Measurements from ENCODE around the gene TBCD.
"Not testable (repeated sequence)": the region's sequence is repeated elsewhere in the genome, so short reads cannot be mapped to it uniquely, and the experiment has no call there.

Gene TBCD

GRCh38 chr17:82729479-82730260 is 22.2 kb upstream of the TBCD start:
- DNase-seq, result no peak

DNA sequence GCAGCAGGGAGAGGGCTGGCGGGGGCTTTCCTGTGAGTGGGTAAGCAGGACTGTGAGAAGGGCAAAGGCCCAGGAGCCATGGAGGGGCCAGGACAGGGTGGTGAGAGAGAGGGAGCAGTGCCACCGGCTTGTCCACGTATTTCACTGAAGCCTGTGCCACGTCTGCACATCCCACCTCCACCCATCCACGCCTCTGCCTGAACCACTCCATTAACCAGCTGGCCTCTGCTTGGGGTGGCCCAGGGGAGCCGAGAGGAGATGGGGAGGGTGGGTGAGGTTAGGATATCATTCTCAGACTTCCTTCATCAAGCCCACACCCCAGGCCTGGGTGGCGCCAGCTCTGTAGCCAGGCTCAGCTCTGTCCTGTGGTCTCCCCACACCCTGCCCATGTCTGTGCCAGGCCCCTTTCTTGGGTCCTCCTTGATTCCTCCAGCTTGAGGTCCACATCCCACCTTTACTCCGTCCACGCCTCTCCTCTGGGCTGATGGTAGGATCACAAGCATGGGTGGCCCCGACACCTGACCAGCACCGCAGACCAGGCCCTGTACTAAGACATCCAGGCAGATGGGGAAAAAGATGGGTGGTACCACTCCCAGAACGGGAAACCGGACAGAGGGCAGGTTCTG is 19.6 kb upstream of the TBCD start:
- DNase-seq, result no peak

DNA sequence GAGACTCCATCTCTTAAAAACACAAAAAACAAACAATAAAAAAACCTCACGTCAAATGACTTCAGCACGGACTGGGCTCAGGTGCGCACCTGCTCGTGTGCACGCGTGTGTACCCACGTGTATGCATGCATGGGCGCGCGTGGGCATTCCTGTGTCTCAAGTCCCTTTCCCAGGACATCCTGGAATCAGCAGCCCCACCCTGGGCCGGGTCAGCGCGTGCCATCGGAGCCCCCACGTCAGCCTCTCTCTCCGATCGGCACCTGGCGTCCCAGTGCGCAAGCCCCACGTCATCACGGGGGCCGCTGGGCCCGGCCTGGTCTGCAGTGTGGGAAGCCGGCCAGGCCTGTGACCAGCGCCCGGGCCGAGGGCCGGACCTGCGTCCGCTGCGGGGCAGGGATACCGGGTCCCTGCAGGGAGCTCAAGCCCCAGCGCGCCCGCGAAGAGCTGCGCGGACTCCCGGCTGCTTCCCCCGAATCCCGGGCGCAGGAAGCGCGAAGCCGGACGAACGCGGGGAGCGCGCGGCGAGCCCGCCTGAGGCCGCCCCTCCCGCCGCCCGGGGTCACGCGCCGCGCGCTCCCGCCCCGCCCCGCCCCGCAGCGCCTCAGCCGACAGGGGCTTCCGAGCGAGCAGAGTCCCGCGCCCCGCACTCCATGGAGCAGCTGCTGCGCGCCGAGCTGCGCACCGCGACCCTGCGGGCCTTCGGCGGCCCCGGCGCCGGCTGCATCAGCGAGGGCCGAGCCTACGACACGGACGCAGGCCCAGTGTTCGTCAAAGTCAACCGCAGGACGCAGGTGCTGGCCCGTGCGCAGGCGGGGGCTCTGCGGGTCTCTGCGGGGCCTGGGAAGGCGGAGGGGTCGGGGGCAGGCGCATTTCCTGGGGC is 16.6 kb upstream of the TBCD start, which contains the start of gene FN3K:
TSS of gene FN3K (plus strand) at position 629 of the 880 bp plus-strand sequence. CDS start at position 651, 22 bp downstream.
- peak in 1 of 2 experiments; percentile 45 for DNase-seq

GRCh38 chr17:82736511-82737185 is 15.2 kb upstream of the TBCD start:
- no peak for DNase-seq

GRCh38 chr17:82737967-82738877 is 13.6 kb upstream of the TBCD start:
- no peak for DNase-seq

- DNase-seq, result no peak
Observed at GRCh38 chr17:82740906-82741759, 10.7 kb upstream of the TBCD start.

GRCh38 chr17:82743344-82744219 is 8.3 kb upstream of the TBCD start:
- no peak for DNase-seq

DNA sequence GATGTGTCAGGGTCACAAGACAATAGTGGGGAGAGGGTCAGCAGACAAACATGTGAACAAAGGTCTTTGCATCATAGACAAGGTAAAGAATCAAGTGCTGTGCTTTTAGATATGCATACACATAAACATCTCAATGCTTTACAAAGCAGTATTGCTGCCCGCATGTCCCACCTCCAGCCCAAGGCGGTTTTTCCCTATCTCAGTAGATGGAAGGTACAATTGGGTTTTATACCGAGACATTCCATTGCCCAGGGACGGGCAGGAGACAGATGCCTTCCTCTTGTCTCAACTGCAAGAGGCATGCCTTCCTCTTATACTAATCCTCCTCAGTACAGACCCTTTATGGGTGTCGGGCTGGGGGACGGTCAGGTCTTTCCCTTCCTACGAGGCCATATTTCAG is 7.1 kb upstream of the TBCD start:
- not testable (repeated sequence) for DNase-seq

GRCh38 chr17:82745524-82745923 is 6.3 kb upstream of the TBCD start:
- no peak for DNase-seq

DNA sequence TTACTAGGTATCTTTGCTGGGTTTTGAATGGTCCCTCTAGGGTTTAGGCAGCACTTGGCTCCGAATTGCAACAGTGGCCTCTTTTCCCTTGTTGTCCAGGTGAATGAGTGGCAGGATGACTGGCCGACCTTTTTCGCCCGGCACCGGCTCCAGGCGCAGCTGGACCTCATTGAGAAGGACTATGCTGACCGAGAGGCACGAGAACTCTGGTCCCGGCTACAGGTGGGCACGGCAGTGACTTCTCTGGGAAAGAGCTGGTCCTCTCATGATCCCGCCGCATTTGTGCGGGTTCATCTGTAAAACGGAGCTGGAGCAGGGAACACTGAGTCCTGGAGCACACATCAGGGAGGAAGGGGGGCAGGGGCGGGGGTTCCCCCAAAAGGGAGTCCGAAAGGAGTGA is 3.1 kb upstream of the TBCD start:
- no peak for DNase-seq

DNA sequence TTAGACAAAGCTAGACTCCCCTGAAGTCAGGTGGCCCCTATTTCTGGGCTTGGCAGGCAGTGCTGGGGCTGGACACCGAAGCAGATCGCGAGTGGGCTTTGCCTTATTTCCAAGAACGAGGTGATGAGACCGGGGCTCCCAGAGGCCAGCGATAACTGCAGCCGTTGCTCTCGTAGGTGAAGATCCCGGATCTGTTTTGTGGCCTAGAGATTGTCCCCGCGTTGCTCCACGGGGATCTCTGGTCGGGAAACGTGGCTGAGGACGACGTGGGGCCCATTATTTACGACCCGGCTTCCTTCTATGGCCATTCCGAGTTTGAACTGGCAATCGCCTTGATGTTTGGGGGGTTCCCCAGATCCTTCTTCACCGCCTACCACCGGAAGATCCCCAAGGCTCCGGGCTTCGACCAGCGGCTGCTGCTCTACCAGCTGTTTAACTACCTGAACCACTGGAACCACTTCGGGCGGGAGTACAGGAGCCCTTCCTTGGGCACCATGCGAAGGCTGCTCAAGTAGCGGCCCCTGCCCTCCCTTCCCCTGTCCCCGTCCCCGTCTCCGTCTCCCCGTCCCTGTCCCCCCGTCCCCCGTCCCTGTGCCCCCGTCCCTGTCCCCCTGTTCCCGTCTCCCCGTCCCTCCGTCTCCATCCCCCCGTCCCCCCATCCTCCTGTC is 1.5 kb upstream of the TBCD start:
- DNase-seq, result no peak

- DNase-seq, result no peak
Observed at GRCh38 chr17:82751171-82751570, 694 bp upstream of the TBCD start.

GRCh38 chr17:82752371-82753200 is 721 bp downstream of the TBCD start:
- peak in 1 of 2 experiments; percentile 53 for DNase-seq

GRCh38 chr17:82753201-82753464 is 1.3 kb downstream of the TBCD start:
- DNase-seq, result no peak

DNA sequence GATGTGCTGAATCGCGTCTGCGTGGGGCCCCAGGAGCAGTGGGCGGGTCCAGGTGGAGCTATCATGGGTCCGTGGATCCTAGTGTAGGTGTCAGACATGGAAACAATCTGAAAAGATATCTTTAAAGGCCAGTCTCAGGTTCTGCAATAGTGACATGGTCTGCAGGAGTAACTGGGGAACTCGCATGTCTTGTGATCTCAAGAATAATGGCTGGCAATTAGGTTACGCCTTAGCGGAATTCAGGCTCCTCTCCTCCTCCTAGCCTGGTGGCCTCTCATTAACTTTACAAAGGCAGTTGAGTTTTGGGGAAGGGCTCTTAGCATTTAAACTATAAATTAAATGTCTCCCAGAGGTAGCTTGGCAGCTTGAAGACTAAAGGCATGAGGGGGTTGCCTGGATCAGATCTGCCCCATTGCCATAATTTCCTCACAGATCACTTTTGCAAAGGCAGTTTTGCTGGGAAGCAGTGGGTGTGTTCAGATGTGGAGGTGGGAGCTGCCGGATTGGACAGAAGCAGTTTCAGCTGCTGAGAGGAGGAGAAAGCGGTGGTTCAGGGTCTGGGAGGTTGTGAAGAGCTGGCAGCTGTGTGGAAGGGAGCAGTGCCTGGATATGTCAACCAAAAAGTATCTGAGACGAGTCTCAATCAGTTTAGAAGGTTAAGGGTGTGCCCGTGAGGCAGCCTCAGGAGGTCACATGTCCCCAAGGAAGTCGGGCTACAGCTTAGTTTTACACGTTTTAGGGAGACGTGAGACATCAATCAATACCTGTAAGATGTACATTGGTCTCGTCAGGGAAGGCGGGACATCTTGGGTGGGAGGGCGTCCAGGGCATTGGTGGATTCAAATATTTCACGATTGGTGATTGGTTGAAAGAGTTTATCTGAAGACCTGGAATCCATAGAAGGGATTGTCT is 2.7 kb downstream of the TBCD start:
- no peak for DNase-seq

DNA sequence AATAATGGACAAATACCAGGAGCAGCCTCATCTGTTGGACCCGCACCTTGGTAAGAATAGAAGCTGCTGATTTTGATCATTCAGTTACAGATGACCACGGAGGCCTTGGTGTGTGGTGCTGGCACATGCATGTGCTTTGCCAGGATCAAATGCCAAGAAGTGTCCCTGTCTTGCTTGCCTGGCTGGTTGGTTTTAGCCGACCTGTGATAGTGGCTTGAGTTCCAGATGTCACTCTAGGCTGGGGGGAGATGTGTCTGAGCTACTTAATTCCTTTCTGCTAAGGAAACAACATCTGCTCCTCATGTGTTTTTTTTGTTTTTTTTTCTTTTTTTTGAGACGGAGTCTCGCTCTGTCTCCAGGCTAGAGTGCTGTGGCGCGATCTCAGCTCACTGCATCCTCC is 4.3 kb downstream of the TBCD start:
- no peak for DNase-seq

GRCh38 chr17:82765371-82765770 is 13.5 kb downstream of the TBCD start:
- no peak for DNase-seq

Measured in stimulated activated CD4-positive, alpha-beta T cell treated with anti-CD3 and anti-CD28 coated beads, Interleukin-4, amount 100 ng/mL, for 4 hours (primary cell).